Adrenal gland (tissue), 5 donors: ENCODE measurements around the gene ZNF331.

Experiments
- POLR2A ChIP-seq, 2 donors: fragments of 450-650 bp; IDR thresholded peaks; one replicate each; pipeline ENCODE4 v1.6.1; 2017; ENCODE audit warnings: antibody characterized with exemption in 2 of 2, mild to moderate bottlenecking in 2 of 2, moderate library complexity in 1 of 2
- TF ChIP-seq, protein P1 (sequence below), 6 experiments: fragments of 450-650 bp in 4 of 6; fragments of 200-600 bp in 2 of 6; sonication (generic) in 1 of 6; IDR thresholded peaks; 1 replicate in 5 of 6; 2 replicates in 1 of 6; pipeline versions ENCODE4 v1.5.1 to v1.8.0; 2016 to 2021; ENCODE audit warnings: antibody characterized with exemption in 6 of 6, mild to moderate bottlenecking in 2 of 6, moderate library complexity in 1 of 6
- donor health status: DM: no; HTN: no; CAD: no.

DNA sequence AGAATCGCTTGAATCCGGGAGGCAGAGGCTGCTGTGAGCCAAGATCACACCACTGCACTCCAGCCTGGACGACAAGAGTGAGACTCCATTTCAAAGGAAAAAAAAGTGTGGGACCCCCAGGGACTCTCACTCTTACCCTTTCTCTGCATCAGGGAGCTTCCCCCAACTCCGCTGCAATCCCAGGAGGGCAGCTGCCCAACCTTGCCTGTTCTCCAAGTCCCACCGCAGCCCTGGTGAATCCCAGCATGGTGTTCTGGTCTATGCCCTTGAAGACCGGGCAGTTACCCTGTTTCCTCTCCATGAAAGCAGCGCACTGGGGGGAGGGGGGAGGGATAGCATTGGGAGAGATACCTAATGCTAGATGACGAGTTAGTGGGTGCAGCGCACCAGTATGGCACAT, 58.1 kb downstream of the ZNF331 start:
- TF ChIP-seq POLR2A (IDR thresholded peaks at IDR 0.05): no peak
- TF ChIP-seq, protein P1, sequence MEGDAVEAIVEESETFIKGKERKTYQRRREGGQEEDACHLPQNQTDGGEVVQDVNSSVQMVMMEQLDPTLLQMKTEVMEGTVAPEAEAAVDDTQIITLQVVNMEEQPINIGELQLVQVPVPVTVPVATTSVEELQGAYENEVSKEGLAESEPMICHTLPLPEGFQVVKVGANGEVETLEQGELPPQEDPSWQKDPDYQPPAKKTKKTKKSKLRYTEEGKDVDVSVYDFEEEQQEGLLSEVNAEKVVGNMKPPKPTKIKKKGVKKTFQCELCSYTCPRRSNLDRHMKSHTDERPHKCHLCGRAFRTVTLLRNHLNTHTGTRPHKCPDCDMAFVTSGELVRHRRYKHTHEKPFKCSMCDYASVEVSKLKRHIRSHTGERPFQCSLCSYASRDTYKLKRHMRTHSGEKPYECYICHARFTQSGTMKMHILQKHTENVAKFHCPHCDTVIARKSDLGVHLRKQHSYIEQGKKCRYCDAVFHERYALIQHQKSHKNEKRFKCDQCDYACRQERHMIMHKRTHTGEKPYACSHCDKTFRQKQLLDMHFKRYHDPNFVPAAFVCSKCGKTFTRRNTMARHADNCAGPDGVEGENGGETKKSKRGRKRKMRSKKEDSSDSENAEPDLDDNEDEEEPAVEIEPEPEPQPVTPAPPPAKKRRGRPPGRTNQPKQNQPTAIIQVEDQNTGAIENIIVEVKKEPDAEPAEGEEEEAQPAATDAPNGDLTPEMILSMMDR (IDR thresholded peaks at IDR 0.05): no peak
